Adrenal gland (tissue), 12 donors: Measurements from ENCODE around the gene STYXL2. TPM values are rescaled to one million over a fixed set of nuclear protein-coding genes. Genes with fewer than 3 reads are reported as not detected.

Experiments used
- DNase-seq, 7 donors: peaks; one replicate each; pipeline ENCODE4 v3.0.0-alpha.2; 2019 to 2020
- H3K27ac ChIP-seq, 5 donors: fragments of 200-600 bp; sonication (generic) in 4 of 5; 1 replicate in 3 of 5; 2 replicates in 2 of 5; pipeline versions ENCODE4 v1.5.1 to v1.8.0; 2016 to 2020; ENCODE audit warnings: mild to moderate bottlenecking in 1 of 5
- H3K27me3 ChIP-seq: fragments of 200-600 bp; 2 replicates; pipeline ENCODE4 v1.8.0; 2021
- H3K36me3 ChIP-seq, 2 donors: fragments of 200-600 bp; replicated peaks in 1 of 2; 1 replicate in 1 of 2; 2 replicates in 1 of 2; pipeline versions ENCODE4 v1.5.1 to v1.8.0; 2018 to 2022
- H3K4me1 ChIP-seq, 2 donors: fragments of 200-600 bp; replicated peaks in 1 of 2; 1 replicate in 1 of 2; 2 replicates in 1 of 2; pipeline versions ENCODE4 v1.5.1 to v1.8.0; 2018 to 2021
- H3K4me3 ChIP-seq, 4 donors: fragments of 200-600 bp; sonication (generic) in 3 of 4; one replicate each; pipeline ENCODE4 v1.5.1; 2016 to 2018
- H3K9me3 ChIP-seq, 3 donors: fragments of 200-600 bp; sonication (generic) in 1 of 3; replicated peaks in 1 of 3; 1 replicate in 2 of 3; 2 replicates in 1 of 3; pipeline versions ENCODE4 v1.5.1 to v1.8.0; 2016 to 2021
- POLR2A ChIP-seq, 2 donors: fragments of 450-650 bp; IDR thresholded peaks; one replicate each; pipeline ENCODE4 v1.6.1; 2017; ENCODE audit warnings: antibody characterized with exemption in 2 of 2, mild to moderate bottlenecking in 2 of 2, moderate library complexity in 1 of 2
- WGBS, 4 donors: extraction: QIAGEN DNeasy Blood & Tissue Kit in 2 of 4; methylation state at CpG; one replicate each; pipeline versions ENCODE4 v1.1.5 to v1.1.7; 2013 to 2017; 5-methylcytosine and 5-hydroxymethylcytosine counted together
- intact Hi-C, 2 donors: fragments of 100-400 bp; cut with DNase I; formaldehyde crosslinking; loops; one replicate each; pipeline versions ENCODE4 v1.14.1 to v1.15.0; 2022 to 2023
- polyA plus RNA-seq, 3 donors: library from polyadenylated mRNA; stranded (reverse); fragments of 200-250 nt in 2 of 3; fragments of 350-450 nt in 1 of 3; fragmentation: Illumina TruSeq in 1 of 3; extraction: RNeasy Lipid Tissue Mini Kit (QIAGEN cat#74804) in 1 of 3; gene quantifications; one replicate each; pipeline ENCODE4 v1.2.3, GENCODE V29; 2013 to 2014
- total RNA-seq, 9 donors: library from RNA; depleted of rRNA in 4 of 9; stranded (reverse); fragments of >200 nt in 4 of 9; fragments of 120-200 nt in 1 of 9; fragmentation: NEBNext Ultra II Directional in 1 of 9; extraction: Animal tissue kit (Norgen Biotek cat#: 25700) in 1 of 9; gene quantifications; one replicate each; pipeline versions ENCODE4 v1.1.0 to v1.2.4, GENCODE V29; 2013 to 2023
- TF ChIP-seq, protein P1 (sequence below), 6 experiments: fragments of 450-650 bp in 4 of 6; fragments of 200-600 bp in 2 of 6; sonication (generic) in 1 of 6; IDR thresholded peaks; 1 replicate in 5 of 6; 2 replicates in 1 of 6; pipeline versions ENCODE4 v1.5.1 to v1.8.0; 2016 to 2021; ENCODE audit warnings: antibody characterized with exemption in 6 of 6, mild to moderate bottlenecking in 2 of 6, moderate library complexity in 1 of 6
- donor health status: healthy with polysubstance abuse.
- donor health status: Bipolar disorder and iron deficiency.
- donor health status: DM: yes; HTN: yes; CAD: no.
- donor health status: DM: no; HTN: no; CAD: no.
- donor health status: DM: no; HTN: no; CAD: no.
- donor health status: DM: yes; HTN: yes; CAD: no.

Gene STYXL2
- total and polyA plus RNA-seq, 12 donors: 0.08 to 1.3 (median 0.55) TPM; not detected in 1

DNA sequence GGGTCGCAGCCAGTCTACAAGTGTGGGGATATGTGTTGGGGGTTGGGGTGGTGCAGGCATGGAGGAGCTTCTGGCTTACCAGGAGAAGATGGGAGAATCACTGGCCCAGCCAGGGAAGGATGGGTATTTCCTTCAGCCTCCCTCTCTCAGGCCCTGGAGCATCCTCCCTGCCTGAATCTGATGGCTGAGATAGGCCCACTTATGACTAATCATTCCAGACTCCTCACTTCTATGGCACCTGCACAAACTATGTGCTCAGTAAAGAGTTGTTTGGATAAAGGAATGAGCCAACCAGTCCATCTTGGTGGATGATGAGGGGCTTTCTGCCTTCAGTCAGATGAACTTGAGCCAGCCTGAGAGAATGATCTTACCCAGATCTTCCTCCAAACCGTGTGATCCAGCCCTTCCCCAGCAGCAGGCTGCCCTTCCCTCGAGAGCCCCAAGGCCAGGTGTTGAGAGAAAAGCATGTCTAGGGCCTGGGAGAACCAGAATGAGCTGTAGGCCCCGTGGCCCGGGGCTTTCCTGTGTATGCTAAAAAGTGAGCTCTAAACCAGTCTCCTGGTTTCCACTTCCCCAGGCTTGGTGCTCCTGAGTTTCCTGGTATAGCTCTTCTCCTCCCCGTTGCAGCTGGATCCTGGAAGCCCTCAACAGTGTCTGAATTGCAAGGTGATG is 5.0 kb upstream of the STYXL2 start:
- Histone ChIP-seq H3K4me3 (no peak overlapping the region), H3K9me3 (no peaks in the 10 kb centered on the region), H3K4me1 (no peaks in the 10 kb centered on the region), H3K27me3 (no peaks in the 10 kb centered on the region), H3K27ac (no peak overlapping the region), H3K36me3 (no peaks in the 10 kb centered on the region)
- TF ChIP-seq POLR2A (IDR thresholded peaks at IDR 0.05): no peak
- TF ChIP-seq, protein P1, sequence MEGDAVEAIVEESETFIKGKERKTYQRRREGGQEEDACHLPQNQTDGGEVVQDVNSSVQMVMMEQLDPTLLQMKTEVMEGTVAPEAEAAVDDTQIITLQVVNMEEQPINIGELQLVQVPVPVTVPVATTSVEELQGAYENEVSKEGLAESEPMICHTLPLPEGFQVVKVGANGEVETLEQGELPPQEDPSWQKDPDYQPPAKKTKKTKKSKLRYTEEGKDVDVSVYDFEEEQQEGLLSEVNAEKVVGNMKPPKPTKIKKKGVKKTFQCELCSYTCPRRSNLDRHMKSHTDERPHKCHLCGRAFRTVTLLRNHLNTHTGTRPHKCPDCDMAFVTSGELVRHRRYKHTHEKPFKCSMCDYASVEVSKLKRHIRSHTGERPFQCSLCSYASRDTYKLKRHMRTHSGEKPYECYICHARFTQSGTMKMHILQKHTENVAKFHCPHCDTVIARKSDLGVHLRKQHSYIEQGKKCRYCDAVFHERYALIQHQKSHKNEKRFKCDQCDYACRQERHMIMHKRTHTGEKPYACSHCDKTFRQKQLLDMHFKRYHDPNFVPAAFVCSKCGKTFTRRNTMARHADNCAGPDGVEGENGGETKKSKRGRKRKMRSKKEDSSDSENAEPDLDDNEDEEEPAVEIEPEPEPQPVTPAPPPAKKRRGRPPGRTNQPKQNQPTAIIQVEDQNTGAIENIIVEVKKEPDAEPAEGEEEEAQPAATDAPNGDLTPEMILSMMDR (IDR thresholded peaks at IDR 0.05): no peak
- WGBS, 4 donors: 80 to 86% (median 81%) methylated on average over 4 to 6 of the region's 6 CpGs
- no peak for DNase-seq
- intact Hi-C loops: no loop called here

DNA sequence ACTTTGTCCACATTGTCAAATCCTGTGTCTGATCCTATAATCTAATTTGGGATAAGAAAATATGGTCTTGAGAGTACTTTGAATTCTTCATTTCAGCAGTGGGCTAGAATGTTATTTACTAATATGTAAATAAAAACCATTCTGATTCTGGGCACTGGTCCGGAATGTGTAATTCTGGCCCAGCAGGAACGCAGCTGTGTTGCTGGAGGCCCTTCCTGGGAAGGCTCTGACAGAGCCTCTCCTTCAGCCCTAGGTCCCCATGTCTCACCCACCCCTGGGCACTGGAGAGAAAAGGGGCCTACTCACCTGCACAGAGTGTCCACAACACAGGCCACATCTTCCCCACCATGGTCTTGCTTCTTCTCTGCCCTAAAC is 3.9 kb upstream of the STYXL2 start:
- no peak for DNase-seq
- intact Hi-C loops: no loop called here
- Histone ChIP-seq H3K27ac (peak overlapping the region in 2 of 5 donors; percentile 45 to 52), H3K4me3 (no peak overlapping the region), H3K9me3 (no peaks in the 10 kb centered on the region), H3K27me3 (no peaks in the 10 kb centered on the region), H3K4me1 (no peaks in the 10 kb centered on the region), H3K36me3 (no peaks in the 10 kb centered on the region)
- WGBS, 4 donors: 58 to 76% (median 65%) methylated on average over 2 of the region's 2 CpGs
- TF ChIP-seq POLR2A (IDR thresholded peaks at IDR 0.05): no peak
- TF ChIP-seq, protein P1 (IDR thresholded peaks at IDR 0.05): no peak

DNA sequence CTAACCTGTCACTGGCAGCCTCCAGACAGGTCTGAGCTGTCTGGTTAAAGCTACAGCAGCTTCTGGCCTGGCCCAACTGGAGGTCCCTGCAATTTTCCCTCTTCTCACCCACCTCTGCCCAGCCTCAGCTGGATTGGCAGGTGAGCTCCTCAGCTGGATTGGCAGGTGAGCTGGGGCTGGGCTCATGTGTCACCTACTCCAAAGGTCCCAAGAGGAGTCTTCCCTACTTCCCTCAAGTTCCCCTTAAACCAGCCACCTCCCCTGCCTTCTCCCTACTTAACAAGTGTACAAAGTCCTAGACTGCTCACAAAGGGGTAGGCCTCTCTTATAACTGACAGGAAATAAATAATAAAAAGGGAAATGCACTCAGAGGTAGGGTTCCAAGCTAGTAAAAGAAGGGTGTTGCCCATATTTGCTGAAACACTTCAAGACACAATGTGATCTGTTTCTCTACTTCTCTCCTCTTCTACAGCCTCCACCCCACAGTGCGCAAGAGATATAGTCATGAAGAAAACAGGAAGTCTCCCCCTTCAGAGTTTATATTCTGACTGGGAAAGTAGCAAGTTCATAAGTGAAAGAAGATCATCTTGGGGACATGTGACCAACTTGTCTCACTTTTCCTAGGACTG is 3.4 kb upstream of the STYXL2 start, which contains the start of gene GPA33:
GPA33 (minus strand) TSS at position 64 of the 629 bp plus-strand sequence. CDS start 90 bp downstream, outside the sequence.
- intact Hi-C loops: no loop called here
- Histone ChIP-seq H3K9me3 (no peaks in the 10 kb centered on the region), H3K36me3 (no peaks in the 10 kb centered on the region), H3K27ac (peak within 1 kb of the TSS in 2 of 5 donors; percentile 45 to 52), H3K4me3 (no peak within 1 kb of the TSS), H3K4me1 (no peaks in the 10 kb centered on the region), H3K27me3 (no peaks in the 10 kb centered on the region)
- 75 to 88% (median 85%) methylated on average over 1 of the region's 1 CpG for WGBS, 4 donors
- DNase-seq: peak in 1 of 7 donors; percentile 33
- TF ChIP-seq, protein P1 (IDR thresholded peaks at IDR 0.05): no peak
- TF ChIP-seq POLR2A (IDR thresholded peaks at IDR 0.05): no peak

DNA sequence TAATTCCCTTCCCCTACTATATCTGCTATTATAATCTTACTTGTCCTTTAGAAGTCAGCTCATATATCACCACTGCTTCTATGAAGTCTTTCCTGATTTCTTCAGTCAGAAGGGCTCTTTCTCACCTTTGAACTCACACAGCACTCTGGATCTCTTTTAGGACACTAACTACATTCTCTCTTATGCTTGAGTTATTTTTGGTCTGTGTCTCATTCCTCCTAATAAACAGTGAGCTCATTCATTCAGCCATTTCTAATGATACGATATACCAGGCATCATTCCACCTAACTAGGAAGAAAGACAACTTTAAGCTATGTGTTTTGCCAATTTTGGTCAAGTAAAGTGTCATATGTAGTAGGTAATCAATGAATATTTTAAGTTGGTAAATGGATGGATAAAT is 1.2 kb upstream of the STYXL2 start:
- TF ChIP-seq, protein P1 (IDR thresholded peaks at IDR 0.05): no peak
- no peak for TF ChIP-seq POLR2A (IDR thresholded peaks at IDR 0.05)
- H3K27ac ChIP-seq: no peak overlapping the region
- 80 to 88% (median 86%) methylated on average over 1 of the region's 1 CpG for WGBS, 4 donors

More for the DNA sequence above, 1.2 kb upstream of the STYXL2 start:
- H3K27me3 ChIP-seq: no peaks in the 10 kb centered on the region
- H3K4me1 ChIP-seq: no peaks in the 10 kb centered on the region
- DNase-seq: no peak
- H3K36me3 ChIP-seq: no peaks in the 10 kb centered on the region
- intact Hi-C loops: no loop called here
- no peaks in the 10 kb centered on the region for H3K9me3 ChIP-seq
- no peak overlapping the region for H3K4me3 ChIP-seq
